GM21526 (cell line): ENCODE data around the gene BABAM2.
"Not testable (repeated sequence)": the region's sequence is repeated elsewhere in the genome, so short reads cannot be mapped to it uniquely, and the experiment has no call there.

Source experiments
- ATAC-seq: cut with Tn5 transposase; IDR thresholded peaks from one replicate; pipeline ENCODE4 v1.9.1; 2021; ENCODE audit warnings: moderate library complexity; ENCODE audit not compliant: unreplicated experiment, low FRiP score

Gene BABAM2

GRCh38 chr2:27875089-27875881 lies 15.2 kb upstream of the BABAM2 start:
- ATAC-seq = no peak

DNA sequence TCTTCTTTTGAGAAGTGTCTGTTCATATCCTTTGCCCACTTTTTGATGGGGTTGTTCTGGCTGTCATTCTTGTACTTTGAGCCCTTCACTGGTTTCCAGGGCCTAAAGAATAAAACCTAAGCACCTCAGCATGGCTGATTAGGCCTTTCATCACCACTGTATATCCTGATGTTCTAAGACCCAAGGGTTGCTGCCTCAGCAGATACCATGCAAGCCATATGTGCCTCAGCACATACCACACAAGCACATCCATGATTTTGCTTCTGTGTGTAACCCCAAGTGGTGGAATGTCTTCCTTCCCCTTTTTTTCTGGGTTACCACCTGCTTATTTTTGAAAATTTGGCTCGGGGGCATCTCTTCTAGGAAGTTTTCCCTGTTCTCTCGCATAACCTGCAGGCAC lies 11.7 kb upstream of the BABAM2 start:
- no peak for ATAC-seq

GRCh38 chr2:27881815-27882583 lies 8.5 kb upstream of the BABAM2 start:
- not testable (repeated sequence) for ATAC-seq

GRCh38 chr2:27882584-27882922 lies 8.0 kb upstream of the BABAM2 start:
- not testable (repeated sequence) for ATAC-seq

DNA sequence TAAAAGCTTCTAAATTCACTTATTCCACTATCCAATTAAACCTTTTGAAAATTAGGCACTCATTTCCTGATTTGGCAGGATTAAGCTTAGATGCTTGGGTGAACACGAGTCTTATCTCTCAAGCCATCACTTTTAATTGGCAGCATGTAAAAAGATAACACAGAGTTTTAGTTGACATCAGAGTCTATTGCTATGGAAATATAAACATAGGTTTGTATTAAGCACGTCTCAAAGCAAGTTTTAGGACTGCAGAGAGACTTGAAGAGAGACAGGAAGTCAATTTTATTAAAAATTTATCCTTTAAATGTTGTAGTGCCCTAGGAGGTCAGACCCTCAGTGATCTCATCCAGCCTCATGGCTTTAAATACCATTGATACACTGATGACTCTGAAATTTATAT lies 5.9 kb upstream of the BABAM2 start:
- ATAC-seq = no peak

- no peak for ATAC-seq
These were observed 5.3 kb upstream of the BABAM2 start for GRCh38 chr2:27885234-27885633.

- ATAC-seq = no peak
These were observed 4.9 kb upstream of the BABAM2 start for GRCh38 chr2:27885661-27886060.

DNA sequence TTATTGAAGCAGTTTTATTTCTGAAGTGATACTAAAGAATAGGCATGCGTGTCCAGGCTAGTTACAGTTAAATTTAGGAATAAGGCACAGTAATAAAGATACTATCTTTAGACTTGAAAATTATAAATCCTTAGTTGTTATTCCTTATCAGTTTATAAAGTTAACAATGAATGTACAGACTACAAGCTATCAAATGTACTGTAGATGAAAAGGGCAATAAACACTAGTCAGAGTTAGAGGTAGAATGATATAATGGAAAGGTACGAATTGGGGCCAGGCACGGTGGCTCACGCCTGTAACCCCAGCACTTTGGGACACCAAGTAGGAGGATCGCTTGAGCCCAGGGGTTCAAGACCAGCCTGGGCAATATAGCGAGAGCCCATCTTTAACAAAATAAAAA lies 4.2 kb upstream of the BABAM2 start:
- no peak for ATAC-seq

DNA sequence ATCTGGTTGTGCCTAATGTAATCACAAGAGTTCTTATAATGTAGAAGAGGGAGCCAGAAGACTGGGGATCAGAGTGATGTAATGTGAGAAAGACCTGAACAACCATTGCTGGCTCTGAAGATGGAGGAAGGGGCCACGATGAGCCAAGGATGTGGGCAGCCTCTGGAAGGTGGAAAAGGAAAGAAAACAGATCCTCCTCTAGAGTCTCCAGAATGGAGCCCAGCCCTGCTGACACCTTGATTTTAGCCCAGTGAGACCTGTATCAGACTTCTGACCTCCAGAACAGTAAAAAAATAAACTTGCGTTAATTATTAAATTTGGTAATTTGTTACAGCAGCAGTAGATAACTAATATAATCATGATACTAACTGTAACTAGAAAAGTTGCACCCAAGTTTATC lies 3.4 kb upstream of the BABAM2 start:
- no peak for ATAC-seq

DNA sequence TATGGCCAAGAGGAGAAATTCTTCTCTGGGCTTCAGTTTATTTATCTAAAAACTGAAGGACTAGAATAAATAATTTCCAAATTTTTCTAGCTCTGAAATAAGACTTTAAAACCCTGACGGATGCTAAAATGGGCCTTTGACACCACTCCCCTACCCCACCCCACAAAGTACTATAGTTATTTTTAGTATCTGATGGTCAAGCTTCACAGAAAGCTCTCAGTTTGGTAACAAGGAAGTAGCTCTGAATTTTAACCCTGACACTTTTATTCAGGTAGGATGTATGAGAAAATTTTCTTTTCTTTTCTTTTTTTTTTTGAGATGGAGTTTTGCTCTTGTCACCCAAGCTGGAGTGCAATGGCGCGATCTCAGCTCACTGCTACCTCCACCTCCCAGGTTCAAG lies 2.7 kb upstream of the BABAM2 start:
- no peak for ATAC-seq

GRCh38 chr2:27888790-27889189 lies 1.7 kb upstream of the BABAM2 start:
- no peak for ATAC-seq

DNA sequence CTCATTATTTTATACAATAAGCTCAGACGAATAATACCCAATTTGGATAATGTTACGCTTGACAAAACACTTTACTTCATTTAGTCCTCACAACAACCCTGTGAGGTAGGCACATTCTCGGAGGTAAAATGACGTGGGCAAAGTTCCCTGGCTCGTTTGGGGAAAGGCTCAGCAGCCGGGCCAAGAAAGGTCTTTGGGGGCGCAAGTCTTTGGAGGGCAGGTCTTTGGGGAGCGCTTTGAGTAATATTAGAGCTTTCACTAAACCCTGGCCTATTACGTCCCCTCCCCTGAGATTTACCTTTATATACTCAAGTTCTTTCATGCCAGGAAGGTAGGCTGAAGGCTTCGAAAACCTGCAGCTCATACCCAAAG lies 769 bp upstream of the BABAM2 start:
- ATAC-seq = no peak

- peak; percentile 27 for ATAC-seq
These were observed 569 bp downstream of the BABAM2 start for GRCh38 chr2:27890924-27891672.

DNA sequence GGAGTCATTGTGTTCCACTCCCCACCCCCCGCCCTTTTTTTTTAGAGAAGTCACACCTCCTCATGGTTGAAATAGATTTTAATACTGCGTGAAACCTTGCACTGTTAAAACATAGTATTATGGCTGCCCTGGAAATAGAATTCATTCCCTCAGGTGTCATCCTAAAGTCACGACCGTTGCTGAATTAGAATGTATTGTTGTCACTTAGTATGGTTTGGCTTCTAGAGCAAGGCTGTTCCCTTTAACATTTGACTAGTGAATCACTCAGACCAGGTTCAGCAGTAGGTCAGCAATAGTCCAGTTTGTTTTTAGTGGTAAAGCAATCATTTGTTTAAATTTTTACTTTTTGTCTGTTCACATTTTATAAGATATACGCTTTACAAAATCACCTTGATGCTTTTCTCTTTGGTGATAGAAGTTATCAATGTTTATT lies 1.2 kb downstream of the BABAM2 start:
- no peak for ATAC-seq

DNA sequence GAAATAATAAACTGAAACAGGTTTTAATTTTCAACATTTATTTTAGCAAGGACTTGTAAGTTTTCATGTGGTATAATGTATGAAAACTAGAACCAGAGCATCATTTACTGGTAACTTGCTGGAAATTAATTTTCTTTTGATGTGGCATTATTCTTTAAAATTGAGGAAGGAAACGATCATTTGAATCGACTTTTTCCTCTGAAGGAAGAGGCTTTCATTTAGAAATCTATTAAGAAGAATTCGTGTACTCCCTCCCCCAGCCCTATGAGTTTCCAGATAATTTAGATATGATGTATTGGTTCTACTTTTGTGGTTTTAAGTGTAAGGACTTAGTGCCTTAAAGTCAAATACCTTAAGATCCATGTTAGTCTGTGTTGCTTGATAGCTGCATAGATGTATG lies 2.5 kb downstream of the BABAM2 start:
- ATAC-seq = no peak

GRCh38 chr2:27897717-27898116 lies 7.2 kb downstream of the BABAM2 start:
- no peak for ATAC-seq

DNA sequence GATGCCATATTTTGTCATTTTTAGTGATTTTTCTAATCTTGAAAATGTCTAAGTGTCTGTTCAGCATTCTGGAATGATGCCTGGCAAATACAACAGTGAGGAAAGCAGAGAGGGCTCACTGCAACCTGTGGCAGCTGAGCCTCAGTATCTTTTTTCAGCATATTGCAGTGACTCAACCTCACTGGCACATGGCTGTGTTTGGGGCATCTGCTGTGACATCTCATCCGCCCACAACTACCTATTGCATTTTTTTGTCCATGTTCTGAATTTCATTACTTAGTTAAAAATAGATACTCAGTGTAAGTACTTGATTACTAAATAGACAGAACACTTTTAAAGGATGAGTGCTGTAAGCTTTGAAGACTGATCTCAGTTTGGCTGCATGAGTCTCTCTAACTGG lies 10.7 kb downstream of the BABAM2 start:
- no peak for ATAC-seq

GRCh38 chr2:27902098-27902497 lies 11.6 kb downstream of the BABAM2 start:
- no peak for ATAC-seq

- ATAC-seq = no peak
These were observed 12.5 kb downstream of the BABAM2 start for GRCh38 chr2:27903018-27903417.

GRCh38 chr2:27903649-27904404 lies 13.3 kb downstream of the BABAM2 start:
- no peak for ATAC-seq

DNA sequence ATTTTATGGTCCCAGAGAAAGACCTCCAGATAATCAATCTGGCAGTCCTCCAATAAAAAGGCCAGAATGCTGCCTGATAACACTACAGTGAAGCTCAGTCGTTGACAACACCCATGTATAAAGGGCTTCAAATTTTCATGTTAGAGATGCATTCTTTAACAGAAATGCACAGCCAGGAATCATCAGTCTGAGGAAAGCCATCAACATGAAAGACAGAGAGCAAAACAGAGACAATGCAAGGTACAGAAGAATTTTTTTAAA lies 13.8 kb downstream of the BABAM2 start:
- ATAC-seq = no peak
